Loucy (cell line): Measurements from ENCODE around the gene PSMB3.

Source experiments
- H2AFZ ChIP-seq: fragments of 200-600 bp; sonication (generic); 2 replicates; pipeline ENCODE4 v1.6.0; 2016; ENCODE audit warnings: antibody characterized with exemption, mild to moderate bottlenecking, low read length, moderate library complexity
- H3F3A ChIP-seq: fragments of 200-600 bp; 2 replicates; pipeline ENCODE4 v1.6.0; 2016; ENCODE audit warnings: antibody characterized with exemption, low read depth, mild to moderate bottlenecking
- H3K27me3 ChIP-seq: fragments of 200-600 bp; sonication (generic); 2 replicates; pipeline ENCODE4 v1.6.1; 2014; ENCODE audit warnings: low read length, mild to moderate bottlenecking; ENCODE audit not compliant: insufficient read depth, poor library complexity, severe bottlenecking
- H3K36me3 ChIP-seq: fragments of 200-600 bp; sonication (generic); 2 replicates; pipeline ENCODE4 v1.6.1; 2016; ENCODE audit warnings: low read length; ENCODE audit not compliant: insufficient read depth
- H3K4me1 ChIP-seq: fragments of 200-600 bp; sonication (generic); 2 replicates; pipeline ENCODE4 v1.5.1; 2014; ENCODE audit warnings: low read length, mild to moderate bottlenecking; ENCODE audit not compliant: insufficient read depth, poor library complexity, severe bottlenecking
- H3K4me2 ChIP-seq: fragments of 200-600 bp; sonication (generic); 2 replicates; pipeline ENCODE4 v1.6.0; 2014; ENCODE audit warnings: antibody characterized with exemption, low read length, low read depth, mild to moderate bottlenecking; ENCODE audit not compliant: poor library complexity, severe bottlenecking
- H3K4me3 ChIP-seq: fragments of 200-600 bp; sonication (generic); 2 replicates; pipeline ENCODE4 v1.5.1; 2014; ENCODE audit warnings: low read length, mild to moderate bottlenecking, mixed read lengths; ENCODE audit not compliant: poor library complexity, severe bottlenecking
- H3K79me2 ChIP-seq: fragments of 200-600 bp; sonication (generic); 2 replicates; pipeline ENCODE4 v1.6.1; 2014; ENCODE audit warnings: low read length; ENCODE audit not compliant: insufficient read depth
- H3K9ac ChIP-seq: fragments of 200-600 bp; sonication (generic); 2 replicates; pipeline ENCODE4 v1.6.0; 2014; ENCODE audit warnings: mild to moderate bottlenecking, low read depth, low read length, moderate library complexity; ENCODE audit not compliant: poor library complexity, severe bottlenecking
- H3K9me2 ChIP-seq: fragments of 200-600 bp; sonication (generic); replicated peaks from 2 replicates; pipeline ENCODE4 v1.6.1; 2016; ENCODE audit warnings: low read depth, low read length, mixed read lengths
- H3K9me3 ChIP-seq: fragments of 200-600 bp; sonication (generic); 2 replicates; pipeline ENCODE4 v1.6.1; 2014; ENCODE audit warnings: mild to moderate bottlenecking, antibody characterized with exemption, low read length, low read depth; ENCODE audit not compliant: insufficient read depth
- H4K20me1 ChIP-seq: fragments of 200-600 bp; sonication (generic); 2 replicates; pipeline ENCODE4 v1.6.0; 2014; ENCODE audit warnings: antibody characterized with exemption, low read length, mild to moderate bottlenecking; ENCODE audit not compliant: insufficient read depth, poor library complexity, severe bottlenecking
- EZH2phosphoT487 ChIP-seq: fragments of 200-600 bp; IDR thresholded peaks from 2 replicates; pipeline ENCODE4 v1.6.1; 2018; ENCODE audit warnings: antibody characterized with exemption, mild to moderate bottlenecking, moderate library complexity, borderline replicate concordance
- TF ChIP-seq, protein P1 (sequence below): fragments of 200-600 bp; sonication (generic); conservative IDR thresholded peaks from 2 replicates; pipeline ENCODE4 v1.5.1; 2014; ENCODE audit warnings: mild to moderate bottlenecking, antibody characterized with exemption, low read length

PSMB3 gene

GRCh38 chr17:38748892-38749222 is 3.7 kb upstream of the PSMB3 start:
- Histone ChIP-seq H4K20me1 (peaks cover 18% of the 10 kb centered on the region), H3K4me2 (peak overlapping the region; percentile 96), H3K9ac (peak overlapping the region; percentile 49), H3K36me3 (no peaks in the 10 kb centered on the region), H3F3A (peaks cover 11% of the 10 kb centered on the region; the same call in 1 of the 2 replicates), H3K27me3 (no peaks in the 10 kb centered on the region), H3K79me2 (peaks cover 48% of the 10 kb centered on the region), H3K9me3 (no peaks in the 10 kb centered on the region), H3K4me3 (peak overlapping the region; percentile 87), H2AFZ (no peak overlapping the region; the same call in 1 of the 2 replicates), H3K4me1 (peaks cover 44% of the 10 kb centered on the region), H3K9me2 (no peaks in the 10 kb centered on the region)
- TF ChIP-seq, protein P1, sequence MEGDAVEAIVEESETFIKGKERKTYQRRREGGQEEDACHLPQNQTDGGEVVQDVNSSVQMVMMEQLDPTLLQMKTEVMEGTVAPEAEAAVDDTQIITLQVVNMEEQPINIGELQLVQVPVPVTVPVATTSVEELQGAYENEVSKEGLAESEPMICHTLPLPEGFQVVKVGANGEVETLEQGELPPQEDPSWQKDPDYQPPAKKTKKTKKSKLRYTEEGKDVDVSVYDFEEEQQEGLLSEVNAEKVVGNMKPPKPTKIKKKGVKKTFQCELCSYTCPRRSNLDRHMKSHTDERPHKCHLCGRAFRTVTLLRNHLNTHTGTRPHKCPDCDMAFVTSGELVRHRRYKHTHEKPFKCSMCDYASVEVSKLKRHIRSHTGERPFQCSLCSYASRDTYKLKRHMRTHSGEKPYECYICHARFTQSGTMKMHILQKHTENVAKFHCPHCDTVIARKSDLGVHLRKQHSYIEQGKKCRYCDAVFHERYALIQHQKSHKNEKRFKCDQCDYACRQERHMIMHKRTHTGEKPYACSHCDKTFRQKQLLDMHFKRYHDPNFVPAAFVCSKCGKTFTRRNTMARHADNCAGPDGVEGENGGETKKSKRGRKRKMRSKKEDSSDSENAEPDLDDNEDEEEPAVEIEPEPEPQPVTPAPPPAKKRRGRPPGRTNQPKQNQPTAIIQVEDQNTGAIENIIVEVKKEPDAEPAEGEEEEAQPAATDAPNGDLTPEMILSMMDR, result no peak
- no peak for TF ChIP-seq EZH2phosphoT487

DNA sequence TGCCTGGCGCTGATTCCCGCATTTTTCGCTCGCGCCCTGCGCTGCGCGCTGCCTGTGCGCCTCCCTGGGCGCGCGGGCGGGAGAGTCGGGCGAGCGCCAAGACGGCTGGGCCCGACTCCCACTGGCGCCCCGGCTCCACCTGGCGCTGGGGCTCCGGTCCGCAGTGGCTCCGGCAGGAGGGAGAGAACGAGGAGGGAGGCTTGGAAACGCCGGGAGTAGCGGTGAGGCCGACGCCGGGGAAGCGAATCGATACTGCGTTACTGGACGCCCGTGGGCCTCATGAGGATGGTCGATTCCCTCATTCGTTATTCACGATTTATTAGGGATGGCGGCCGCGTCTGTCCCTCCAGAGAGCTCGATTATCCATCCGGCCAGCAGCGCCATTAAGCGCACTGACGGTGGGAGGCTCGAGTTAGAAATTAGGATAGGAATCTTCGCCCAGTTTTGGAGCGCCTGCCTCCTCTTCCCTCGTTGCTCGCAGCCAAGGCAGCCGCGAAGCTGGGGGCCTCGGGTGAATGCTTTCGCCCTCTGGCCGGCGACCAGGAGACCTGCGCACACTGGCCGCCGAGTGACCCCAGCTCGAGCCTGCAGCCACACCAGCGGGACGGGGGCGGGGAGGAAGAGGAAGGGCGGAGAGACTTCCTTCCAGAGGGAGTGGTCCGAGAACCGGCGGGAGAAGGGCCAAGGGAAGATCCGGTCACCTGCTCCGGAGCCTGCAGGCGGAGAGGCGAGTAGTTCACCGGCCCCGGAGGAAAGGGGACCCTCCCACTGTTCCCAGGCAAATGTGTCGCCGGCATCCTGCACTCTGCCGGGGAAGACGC is 3.1 kb upstream of the PSMB3 start:
- TF ChIP-seq, protein P1, result no peak
- TF ChIP-seq EZH2phosphoT487, result no peak
- no peaks in the 10 kb centered on the region for H3K9me2 ChIP-seq
- H3K4me1 ChIP-seq, result peaks cover 45% of the 10 kb centered on the region
- H3K4me3 ChIP-seq, result peak overlapping the region; percentile 87
- no peaks in the 10 kb centered on the region for H3K36me3 ChIP-seq
- peaks cover 11% of the 10 kb centered on the region; the same call in 1 of the 2 replicates for H3F3A ChIP-seq
- H3K4me2 ChIP-seq, result peak overlapping the region; percentile 96
- no peaks in the 10 kb centered on the region for H3K27me3 ChIP-seq
- H3K9ac ChIP-seq, result peak overlapping the region; percentile 76
- no peak overlapping the region for H2AFZ ChIP-seq
- H3K9me3 ChIP-seq, result no peaks in the 10 kb centered on the region
- peaks cover 51% of the 10 kb centered on the region for H3K79me2 ChIP-seq
- peaks cover 18% of the 10 kb centered on the region for H4K20me1 ChIP-seq

DNA sequence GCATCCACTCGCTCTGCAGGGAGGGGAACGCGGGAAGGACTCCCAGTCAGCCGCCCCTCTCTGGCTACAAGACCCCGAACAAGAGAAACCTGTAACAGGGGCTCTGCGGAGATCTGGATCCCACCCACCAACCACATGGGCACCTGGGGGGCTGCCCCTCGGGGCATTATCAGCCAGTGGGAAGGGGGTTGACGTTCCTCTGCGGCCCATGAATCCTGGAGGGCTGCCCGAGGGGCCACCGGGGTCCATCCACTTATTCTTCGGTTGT is 2.6 kb upstream of the PSMB3 start:
- Histone ChIP-seq H3F3A (peaks cover 11% of the 10 kb centered on the region; the same call in 1 of the 2 replicates), H2AFZ (no peak overlapping the region), H3K4me2 (peak overlapping the region; percentile 96), H3K27me3 (no peaks in the 10 kb centered on the region), H3K9me2 (no peaks in the 10 kb centered on the region), H3K79me2 (peaks cover 51% of the 10 kb centered on the region), H3K4me1 (peaks cover 45% of the 10 kb centered on the region), H3K4me3 (peak overlapping the region; percentile 87), H3K36me3 (no peaks in the 10 kb centered on the region), H3K9ac (peak overlapping the region; percentile 76), H3K9me3 (no peaks in the 10 kb centered on the region), H4K20me1 (peaks cover 18% of the 10 kb centered on the region)
- TF ChIP-seq EZH2phosphoT487, result no peak
- TF ChIP-seq, protein P1, result no peak
